GM21528 (cell line): ENCODE results near the gene CELSR3.

Experiments used
- ATAC-seq: cut with Tn5 transposase; IDR thresholded peaks from one replicate; pipeline ENCODE4 v1.9.1; 2021; ENCODE audit warnings: mild to moderate bottlenecking, moderate library complexity; ENCODE audit not compliant: unreplicated experiment, low FRiP score

The CELSR3 gene

DNA sequence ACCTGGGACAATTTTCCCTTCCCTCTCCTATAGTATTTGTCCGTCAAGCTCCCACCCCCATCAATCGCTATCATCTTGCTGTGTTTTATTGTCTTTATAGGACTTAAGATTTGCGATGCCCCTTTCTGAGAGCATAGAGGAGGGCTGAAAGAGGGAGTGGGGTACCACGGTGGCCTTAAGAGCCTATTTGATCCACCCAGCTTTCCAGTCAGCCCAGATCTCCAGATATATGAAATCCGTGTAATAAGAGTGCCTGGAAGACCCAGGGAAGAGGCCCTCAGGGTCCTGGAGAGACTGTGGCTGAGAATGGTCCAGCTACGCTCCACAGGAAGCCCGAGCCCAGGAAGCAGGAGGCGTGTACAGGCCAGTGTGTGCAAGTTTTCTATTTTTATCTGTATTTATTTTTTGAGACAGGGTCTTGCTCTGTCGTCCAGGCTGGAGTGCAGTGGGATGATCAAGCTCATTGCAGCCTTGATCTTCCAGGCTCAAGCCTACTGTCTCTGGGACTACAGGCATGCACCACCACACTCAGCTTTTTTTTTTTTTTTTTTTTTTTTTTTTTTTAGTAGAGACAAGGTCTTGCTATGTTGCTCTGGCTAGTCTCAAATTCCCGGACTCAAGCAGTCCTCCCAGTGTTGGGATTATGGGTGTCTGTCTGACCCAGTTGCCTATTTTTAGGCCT is 24.0 kb upstream of the CELSR3 start:
- no peak for ATAC-seq

DNA sequence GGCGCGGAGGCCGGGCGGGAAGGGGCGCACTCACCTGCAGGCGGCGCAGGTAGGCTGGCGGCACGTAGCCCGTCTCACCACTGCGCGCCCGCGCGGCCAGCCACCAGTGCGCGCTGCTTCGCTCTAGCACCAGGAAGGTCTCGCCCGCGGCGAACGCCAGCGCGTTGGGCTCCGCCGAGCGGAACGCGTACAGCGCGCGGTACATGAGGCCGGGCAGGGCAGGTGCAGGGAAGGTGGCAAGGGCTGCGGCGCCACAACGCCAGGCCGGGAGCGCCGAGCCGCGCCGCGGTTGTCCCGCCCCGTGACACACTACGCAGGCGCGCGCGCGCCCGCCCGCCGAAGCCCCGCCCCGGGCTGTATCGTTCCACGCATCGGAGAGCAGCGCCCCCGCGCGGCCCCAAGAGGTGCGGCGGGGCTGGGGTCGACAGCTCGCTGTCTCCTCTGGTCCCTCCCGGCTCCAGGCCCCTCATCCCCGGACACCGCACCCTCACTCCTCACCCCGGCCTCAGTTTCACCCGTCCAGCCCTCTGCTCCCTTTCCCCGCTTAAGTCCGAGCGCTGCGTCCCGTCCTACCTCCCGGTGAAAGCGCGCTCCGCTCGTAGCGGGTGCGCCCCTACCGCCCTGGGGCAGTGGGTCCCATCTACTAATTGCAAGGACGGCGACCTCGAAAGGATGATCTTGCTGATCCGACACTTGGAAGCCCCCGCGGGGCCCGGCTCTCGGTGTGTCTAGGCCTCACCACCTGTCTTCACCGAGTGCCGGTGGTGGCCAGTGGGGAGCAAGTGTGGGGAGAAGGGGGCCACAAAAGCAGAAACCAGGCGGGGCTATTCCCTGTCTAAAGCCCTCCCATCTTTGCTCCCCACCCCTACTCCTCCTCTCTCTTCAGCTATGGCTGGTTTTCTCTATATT is 23.2 kb upstream of the CELSR3 start, which contains the start of gene NCKIPSD:
NCKIPSD (minus strand) TSS at position 313 of the 909 bp plus-strand sequence; CDS start at position 205, 108 bp downstream.
- ATAC-seq: peak; percentile 68

DNA sequence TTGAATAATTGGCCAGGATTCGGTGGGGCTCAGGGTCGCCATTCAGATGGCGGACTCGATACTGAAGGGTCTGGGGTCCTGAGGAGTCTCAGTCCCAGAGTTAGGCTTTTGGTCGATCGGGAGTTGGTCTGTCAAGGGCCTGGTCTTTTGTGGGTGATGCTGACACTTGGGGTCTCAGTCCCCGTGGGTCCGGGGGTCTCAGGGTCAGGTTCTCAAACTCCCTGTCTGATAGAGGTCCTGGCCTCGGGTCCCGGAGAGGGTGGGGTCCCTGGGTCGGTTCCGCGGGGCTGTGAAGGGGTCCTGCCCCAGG is 22.6 kb upstream of the CELSR3 start:
- ATAC-seq: no peak

DNA sequence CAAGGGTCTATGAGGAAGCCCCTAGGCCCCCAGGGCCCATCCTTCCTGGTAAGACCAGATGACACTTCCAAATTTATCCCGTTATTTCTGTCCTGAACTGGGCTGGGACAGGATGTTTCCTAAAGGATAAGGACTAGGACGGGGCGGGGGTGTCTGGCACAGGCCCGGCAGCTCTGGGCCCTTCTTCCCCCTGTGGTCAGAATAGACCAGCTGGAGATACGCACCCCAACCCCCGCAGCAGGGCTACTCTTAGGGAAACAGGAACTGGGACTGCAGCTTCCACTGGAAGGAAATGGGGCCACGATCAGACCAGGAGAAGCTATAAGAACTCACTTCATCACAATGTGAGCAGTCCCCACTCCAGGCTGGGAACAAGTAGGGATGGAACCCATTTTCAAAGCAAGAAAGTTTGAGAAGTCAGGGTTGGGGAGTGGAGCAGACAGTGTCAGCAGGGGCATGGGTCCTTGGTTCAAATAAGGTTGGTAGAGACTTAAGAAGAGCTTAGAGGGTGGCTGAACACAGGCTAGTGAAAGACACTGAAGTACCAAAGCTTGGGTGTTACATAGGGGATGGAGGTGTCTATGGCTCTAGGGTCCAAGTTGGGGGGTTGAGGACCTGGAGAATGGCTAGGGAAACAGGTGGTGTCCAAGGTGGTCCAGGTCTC is 21.9 kb upstream of the CELSR3 start:
- ATAC-seq: no peak

DNA sequence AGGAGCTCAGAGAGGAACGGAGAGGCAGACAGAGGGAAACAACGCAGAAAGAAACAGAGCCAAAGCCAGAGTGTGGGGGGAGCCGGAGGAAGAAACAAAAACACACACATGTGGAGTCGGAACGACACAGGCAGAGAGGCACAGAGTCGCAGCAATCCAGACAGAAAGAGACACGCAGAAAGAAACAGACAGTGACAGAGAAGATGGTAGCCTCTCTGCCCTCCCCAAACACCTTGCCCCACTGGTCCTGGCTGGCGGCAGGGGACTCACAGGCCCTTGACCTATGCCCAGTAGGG is 21.3 kb upstream of the CELSR3 start:
- ATAC-seq: no peak

DNA sequence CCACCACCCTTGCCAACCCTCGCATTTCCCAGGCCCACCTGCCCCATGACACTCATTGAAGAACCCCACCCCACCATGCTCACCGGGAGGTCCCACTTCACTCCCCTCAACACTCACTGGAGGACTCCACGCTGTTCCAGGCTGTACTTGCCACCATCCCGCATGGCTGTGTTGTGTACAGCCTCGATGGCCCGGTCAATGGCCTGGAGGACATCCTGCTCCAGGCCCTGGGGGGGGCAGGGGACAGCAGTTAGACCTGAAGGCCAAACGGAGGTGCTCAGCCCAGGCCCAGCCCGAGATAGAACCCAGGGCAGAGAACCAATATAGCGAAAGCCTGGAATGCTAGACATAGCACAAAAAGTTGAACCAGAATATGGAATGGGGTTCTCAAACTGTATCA is 20.1 kb upstream of the CELSR3 start:
- no peak for ATAC-seq

DNA sequence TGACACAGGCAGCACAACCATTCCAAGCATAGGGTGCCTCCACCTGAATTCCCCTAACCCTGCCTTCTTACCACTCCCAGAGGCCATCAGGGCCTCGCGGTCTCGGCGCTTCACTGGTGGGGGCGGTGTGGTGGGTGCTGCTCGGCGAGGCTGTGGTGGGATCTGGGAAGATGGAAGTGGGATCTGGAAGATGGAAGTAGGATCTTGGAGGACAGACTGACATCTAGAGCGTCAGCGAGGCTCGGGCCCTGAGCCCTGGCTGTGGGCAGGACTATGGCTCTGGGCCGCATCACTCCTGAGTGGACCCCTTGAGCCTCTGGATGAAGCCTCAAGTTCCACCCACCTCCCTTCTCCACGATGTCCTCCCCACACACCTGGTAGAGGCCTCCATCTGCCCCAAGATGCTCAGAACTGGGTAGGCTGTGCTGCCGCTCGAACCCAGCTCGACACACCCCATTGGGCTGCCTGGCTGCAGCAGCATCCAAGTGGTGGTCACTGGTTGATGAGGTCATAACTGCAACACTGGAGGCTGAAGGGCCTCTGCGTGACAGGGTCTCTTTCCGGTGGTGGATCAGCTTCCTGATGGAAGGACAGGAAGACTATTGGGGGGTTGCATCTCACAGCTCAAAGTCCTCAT is 19.4 kb upstream of the CELSR3 start:
- ATAC-seq: no peak

DNA sequence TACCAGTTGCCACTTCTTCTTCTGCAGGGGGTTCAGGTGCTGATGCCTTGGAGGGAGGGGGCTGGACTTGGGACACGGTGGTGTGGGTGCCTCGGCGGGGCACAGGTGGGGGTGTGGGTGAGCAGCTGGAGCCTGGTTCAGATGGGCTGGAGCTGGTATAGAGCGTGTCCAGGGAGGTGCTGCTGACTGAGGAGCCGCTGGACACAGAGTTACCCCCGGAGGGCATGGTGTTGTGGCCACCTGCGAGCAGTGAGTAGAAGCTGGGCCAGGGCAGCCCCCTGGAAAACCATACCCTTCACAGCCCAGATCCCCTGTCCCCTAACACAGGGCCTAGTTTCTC is 18.8 kb upstream of the CELSR3 start:
- ATAC-seq: no peak

DNA sequence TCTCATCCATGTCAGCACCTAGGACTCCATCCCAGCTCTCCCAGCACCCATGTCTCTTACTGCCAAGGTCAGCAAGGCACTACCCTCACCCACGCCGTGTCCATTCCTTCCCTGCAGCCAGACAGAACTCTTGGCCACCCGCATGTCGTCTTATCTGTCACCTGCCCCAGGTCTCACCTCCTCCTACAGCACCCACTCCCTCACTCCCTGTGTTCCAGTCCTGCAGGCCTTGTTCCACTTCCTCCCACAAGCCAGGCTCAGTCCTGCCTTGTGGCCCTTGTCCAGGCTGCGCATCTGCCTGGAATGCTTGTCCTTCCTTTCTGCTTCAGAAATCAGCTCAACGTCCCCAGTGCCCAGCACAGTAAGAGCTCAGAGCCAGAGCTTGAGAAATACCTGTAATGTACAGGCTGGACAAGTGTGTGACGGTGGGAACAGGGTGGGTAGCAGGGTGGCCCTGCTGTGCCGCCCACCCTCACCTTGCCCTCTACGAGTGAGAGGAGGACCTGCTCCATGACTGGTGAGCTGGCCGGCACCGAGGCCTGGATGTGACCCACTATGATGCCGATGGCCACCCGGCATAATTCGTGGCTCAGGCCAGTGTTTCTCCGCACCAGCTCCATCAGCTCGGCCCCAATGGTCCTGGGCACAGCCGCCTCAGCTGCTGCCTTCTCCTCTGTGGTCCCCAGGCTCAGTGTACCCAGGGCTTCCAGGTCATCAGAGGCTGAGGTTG is 18.3 kb upstream of the CELSR3 start:
- ATAC-seq: no peak

DNA sequence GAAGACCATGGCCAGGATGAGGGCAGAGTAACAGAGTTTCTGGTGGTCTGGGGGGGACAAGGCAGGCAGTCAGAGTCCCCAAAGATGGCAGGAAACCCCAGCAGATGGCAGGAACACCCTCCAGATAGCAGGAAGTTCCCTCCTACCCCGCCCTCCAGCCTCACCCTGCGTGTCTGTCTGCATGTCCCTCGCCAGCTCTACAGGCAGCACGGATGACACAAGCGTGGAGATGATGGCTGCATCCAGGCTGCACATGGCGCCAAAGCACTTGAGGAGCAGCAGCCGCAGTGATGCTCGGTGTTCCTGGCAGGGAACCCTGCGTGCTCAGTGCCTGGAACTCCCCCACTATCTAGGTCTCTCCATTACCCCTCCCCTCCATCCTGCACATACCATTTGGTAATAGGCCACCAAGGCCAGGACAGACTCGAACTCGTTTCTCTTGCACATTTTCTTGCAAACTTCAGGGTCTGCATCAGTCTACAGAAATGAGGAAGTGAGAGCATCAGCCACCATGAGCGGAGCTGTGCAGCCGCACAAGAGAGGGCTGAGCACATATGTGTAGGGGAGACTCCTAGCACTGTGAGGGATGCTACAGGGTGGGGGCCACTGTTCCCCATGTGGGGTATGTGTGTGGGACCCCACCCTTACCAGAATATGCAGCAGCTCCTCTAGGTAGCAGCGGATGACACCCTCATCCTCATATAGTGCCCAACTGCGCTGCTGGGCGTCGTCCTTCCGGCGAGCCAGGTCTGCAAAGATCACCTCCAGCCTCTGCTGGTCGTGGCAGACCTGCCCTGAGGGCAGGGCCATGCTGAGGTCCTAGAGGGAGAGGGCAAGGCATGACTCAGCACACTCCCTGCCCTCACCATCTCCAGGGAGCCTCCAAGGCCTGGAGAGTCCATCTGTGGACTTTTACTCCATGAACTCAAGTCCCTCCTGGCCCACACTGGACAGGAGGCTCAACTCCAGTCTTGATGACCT is 17.0 kb upstream of the CELSR3 start:
- no peak for ATAC-seq

DNA sequence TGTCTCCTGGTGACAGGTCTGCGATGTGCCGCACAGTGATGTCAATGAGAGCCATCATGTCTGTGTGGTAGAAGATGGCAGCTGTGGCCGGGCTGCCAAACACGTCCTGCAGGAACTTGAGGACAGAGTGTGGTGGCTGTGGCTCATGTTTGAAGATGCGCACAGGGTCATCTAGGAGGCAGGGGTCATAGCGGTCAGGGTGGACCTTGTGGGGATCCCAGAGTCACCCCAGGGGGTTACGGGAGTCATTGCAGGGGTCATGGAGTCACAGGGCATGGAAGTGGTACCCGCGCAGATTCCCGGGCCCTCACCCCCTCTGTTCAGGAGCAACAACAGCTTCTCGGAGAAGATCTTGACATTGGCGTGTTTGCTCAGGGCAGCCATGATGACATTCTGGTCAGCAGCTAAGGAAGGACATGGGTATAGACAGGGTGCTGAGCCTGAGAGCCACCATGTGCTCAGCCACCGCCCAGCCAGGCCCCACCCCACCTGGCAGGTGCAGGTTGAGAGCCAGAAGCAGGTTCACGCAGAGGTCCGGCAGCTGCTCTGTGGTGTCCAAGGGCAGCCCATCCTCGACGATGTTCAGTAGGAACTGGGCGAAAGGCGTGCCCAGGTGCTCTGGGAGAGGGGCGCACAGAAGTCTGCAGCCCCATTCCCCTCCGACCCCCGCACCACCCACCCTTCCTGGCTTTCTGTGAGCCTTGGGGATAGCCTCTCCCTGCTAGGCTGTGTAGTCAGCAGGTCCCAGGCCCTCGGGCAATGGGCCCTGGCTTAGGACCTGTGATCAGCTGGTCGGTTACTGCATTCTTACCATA is 16.1 kb upstream of the CELSR3 start:
- ATAC-seq: no peak

DNA sequence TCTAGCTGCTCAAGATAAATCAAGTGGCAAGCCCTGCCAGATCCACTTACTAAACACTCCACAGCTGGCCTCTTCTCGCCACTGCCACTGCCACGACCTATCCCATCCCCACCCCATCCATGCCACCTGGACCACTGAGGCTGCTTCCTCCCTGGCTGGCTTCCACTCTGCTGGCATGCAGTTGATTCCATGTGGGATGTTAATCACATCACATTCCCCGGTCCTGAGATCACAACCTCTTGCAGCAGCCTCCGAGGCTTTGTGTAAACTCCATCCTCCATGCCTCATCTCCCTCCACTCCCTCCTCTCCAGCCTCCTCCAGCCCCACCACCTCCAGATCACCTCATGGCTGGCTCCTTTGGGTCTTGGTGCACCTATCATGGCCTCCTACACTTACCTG is 15.4 kb upstream of the CELSR3 start:
- no peak for ATAC-seq

DNA sequence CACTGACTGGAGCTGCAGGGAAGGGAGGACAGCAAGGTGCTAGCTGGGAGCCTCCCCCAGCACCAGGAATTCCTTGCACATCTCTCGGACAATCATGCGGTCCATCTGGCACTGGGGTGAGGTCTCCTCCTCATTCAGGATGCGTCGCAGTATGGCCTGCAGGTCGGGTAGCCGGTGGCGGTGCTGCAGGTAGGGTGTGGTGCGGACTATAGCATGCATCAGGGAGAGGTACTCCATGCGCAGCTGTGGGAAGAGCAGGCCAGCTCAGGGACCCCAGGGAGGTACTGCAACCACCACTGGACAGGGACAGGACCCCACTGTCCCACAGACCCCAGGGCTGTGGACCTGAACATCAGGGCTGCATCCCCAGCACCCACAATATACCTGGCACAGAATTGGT is 11.8 kb upstream of the CELSR3 start:
- no peak for ATAC-seq

DNA sequence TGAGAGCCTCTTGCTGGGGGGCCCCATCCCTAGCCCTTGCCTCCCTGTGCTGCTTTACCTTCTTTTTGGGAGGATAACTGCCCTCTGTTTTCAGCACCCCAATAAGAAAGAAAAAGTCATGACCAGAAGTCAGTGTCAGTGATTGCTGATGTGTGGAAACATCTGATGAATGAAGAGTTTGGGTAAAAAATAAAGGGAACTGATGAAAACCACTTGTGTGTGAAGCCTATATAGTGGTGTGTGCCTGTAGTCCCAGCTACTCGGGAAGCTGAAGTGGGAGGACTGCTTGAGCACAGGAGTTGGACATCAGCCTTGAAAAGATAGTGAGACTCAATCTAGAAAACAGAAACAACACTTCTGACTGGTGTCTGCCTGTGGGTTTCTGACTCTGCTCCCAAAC is 9.8 kb upstream of the CELSR3 start:
- ATAC-seq: no peak

DNA sequence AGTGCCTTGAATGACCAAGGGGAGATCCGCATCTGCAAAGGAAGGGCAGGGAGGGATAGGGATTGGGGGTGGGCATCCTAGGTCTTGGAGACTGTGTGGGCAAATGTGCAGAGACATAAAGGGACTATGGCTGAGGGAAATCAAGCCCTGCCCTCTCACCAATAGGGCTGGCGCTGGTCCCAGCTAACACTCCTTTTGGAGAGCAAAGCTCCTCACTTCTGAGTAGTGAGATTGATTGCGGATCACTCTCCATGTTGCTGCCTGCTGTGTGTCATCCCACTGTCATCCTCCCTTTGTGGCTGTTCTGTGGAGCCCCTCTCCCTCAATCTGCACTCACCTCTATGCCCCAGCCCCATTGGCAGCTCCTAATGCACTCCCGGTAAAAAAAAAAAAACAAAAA is 2.2 kb upstream of the CELSR3 start:
- no peak for ATAC-seq

DNA sequence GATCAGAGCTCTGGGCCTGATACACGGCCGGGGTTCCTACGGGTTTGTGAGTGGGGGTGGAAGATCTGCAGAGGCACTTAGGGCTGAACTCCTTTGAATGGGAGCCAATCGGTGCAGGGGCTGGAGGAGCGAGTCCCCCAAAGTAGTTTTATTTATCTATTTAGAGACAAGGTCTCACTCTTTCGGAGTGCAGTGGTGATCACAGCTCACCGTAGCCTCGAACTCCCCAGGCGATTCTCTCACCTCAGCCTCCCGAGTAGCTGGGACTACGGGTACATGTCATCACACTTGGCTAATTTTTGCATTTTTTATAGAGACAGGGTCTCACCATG is 1.6 kb upstream of the CELSR3 start:
- no peak for ATAC-seq

DNA sequence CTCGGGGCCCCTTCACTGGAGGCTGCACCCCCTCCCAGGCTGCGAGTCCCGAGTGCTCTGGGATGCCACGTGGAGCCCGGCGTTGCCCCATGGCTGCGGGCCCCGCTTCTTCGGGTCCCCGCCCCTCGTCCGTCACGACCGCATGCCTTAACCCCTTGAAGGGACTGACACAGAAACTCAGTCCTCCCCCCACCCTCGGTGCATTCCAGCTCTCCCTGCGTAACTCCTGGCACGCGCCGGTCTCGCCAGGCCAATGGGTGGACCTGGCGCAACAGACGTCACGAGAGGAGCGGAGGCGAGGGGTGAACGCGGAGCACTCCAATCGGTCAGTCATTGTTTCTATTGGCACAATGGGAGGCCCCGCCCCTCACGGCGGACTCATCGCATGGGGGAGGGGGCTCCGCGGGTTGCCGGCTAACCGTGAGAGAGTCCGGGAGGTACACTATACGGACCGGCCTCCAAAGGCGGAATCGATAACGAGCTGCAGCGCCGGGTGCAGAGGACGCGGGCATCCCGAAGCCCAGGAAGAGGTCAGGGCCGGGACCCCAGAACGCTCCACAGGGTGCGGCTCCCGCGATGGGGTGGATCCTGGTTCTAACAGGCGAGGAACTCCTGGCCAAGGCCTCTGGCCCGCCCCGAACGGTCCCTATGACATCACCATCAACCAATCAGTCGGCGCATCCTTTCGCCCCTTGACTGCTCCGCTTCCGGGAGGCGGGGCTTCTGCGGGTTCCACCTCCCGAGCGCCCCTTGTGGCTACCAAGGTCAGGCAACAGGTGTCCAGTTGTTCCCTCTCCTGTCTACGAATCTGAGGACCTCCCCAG is 1.0 kb upstream of the CELSR3 start:
- ATAC-seq: peak; percentile 82

DNA sequence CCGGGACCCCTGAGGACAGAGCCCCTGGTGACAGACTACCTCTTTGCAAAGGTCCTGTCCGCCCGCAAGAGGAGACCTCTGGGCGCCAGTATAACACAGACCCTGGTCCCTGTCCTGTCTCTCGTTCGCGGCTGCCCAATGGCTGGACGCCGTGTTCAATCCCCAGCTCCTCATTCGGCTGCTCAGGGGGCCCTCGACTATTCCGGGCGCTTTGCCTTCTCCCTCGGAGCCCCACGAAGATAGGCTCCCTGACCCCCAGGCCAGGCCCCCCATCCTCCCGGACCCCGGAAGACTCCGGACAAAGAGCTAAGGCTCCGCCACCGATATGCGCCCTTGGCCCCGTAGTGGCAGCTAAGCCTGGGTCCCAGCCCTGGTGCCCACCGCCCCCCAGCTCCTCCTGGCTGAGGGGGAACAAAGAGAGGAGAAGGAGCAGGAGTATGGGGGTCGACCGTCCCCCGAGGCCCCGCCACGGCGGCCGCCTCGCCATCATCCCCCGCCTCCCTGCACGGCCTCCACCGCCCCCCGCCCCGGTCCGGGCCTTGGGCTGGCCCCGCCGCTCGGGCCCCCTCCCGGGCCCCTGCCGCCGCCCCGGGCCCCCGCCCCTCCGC is 437 bp downstream of the CELSR3 start:
- ATAC-seq: no peak
